GM12878 (cell line): ENCODE data around the gene TBX10. TPM values are rescaled to one million over a fixed set of nuclear protein-coding genes. Genes with fewer than 3 reads are reported as not detected.

Experiments
- ATAC-seq: fragments of 200-7000 bp; cut with Tn5 transposase; 3 replicates; pipeline ENCODE4 v1.9.1; 2020; ENCODE audit warnings: mild to moderate bottlenecking, moderate library complexity
- BruUV-seq: library from RNA; stranded (reverse); fragments of 400-500 nt; replicated peaks from 2 replicates; lab custom pipeline; 2021; lab: Mats Ljungman, UMichigan
- CTCF ChIA-PET: fragments of 300-600 bp; sonication (Branson Sonifier 250); formaldehyde crosslinking; extraction: SDS; loops from one replicate; lab custom pipeline; 2021; ENCODE audit warnings: inconsistent platforms; lab: Yijun Ruan, JAX
- POLR2A ChIA-PET: fragments of 350-600 bp; formaldehyde crosslinking; extraction: SDS; loops from one replicate; lab custom pipeline; 2021; ENCODE audit warnings: inconsistent platforms; lab: Charles Lee
- RAD21 ChIA-PET: fragments of 300-600 bp; sonication (Branson Sonifier 250); formaldehyde crosslinking; loops from one replicate; lab custom pipeline; 2023; ENCODE audit warnings: antibody characterized with exemption; ENCODE audit not compliant: unreplicated experiment; lab: Charles Lee
- SMC1A ChIA-PET: fragments of 300-600 bp; sonication (Branson Sonifier 250); formaldehyde crosslinking; loops from one replicate; lab custom pipeline; 2023; ENCODE audit not compliant: unreplicated experiment, uncharacterized antibody; lab: Charles Lee
- DNase-seq: peaks from one replicate; pipeline ENCODE4 v3.0.0-alpha.2; 2011; ENCODE audit warnings: low read depth, low spot score
- FAIRE-seq: peaks from 3 replicates; lab custom pipeline; 2011; peaks lifted over from hg19 to GRCh38; lab: Jason Lieb, UNC
- H2AFZ ChIP-seq: 2 replicates; pipeline ENCODE4 v1.6.0; 2011; ENCODE audit warnings: low read depth, low read length, control low read depth; ENCODE audit not compliant: control insufficient read depth
- H3K27ac ChIP-seq: 2 replicates; pipeline ENCODE4 v1.5.1; 2011; ENCODE audit warnings: control low read depth; ENCODE audit not compliant: control insufficient read depth, insufficient read depth
- H3K27me3 ChIP-seq, 2 experiments: replicated peaks in 1 of 2; 2 replicates each; pipeline versions ENCODE4 v1.6.0 to v1.6.1; 2011; ENCODE audit warnings: low read length in 1 of 2; ENCODE audit not compliant: control insufficient read depth in 2 of 2, insufficient read depth in 2 of 2
- H3K36me3 ChIP-seq, 2 experiments: 2 replicates each; pipeline ENCODE4 v1.5.1; 2011; ENCODE audit warnings: low read length in 1 of 2; ENCODE audit not compliant: control insufficient read depth in 2 of 2, insufficient read depth in 2 of 2
- H3K4me1 ChIP-seq: 2 replicates; pipeline ENCODE4 v1.6.1; 2011; ENCODE audit warnings: mild to moderate bottlenecking, low read length, moderate library complexity, mixed read lengths; ENCODE audit not compliant: control insufficient read depth, insufficient read depth
- H3K4me2 ChIP-seq: 2 replicates; pipeline ENCODE4 v1.6.0; 2011; ENCODE audit warnings: control low read depth; ENCODE audit not compliant: control insufficient read depth, insufficient read depth
- H3K4me3 ChIP-seq: fragments of 200-600 bp; sonication (generic); 2 replicates; pipeline ENCODE4 v1.5.1; 2016
- H3K79me2 ChIP-seq: 2 replicates; pipeline ENCODE4 v1.6.0; 2011; ENCODE audit warnings: low read length; ENCODE audit not compliant: control insufficient read depth, insufficient read depth
- H3K9ac ChIP-seq: 2 replicates; pipeline ENCODE4 v1.8.0; 2011; ENCODE audit warnings: low read length, control low read depth, mixed read lengths; ENCODE audit not compliant: control insufficient read depth, insufficient read depth
- H3K9me3 ChIP-seq: replicated peaks from 3 replicates; pipeline ENCODE4 v1.5.1; 2011; ENCODE audit warnings: mild to moderate bottlenecking, low read length; ENCODE audit not compliant: control insufficient read depth, insufficient read depth
- H4K20me1 ChIP-seq: 2 replicates; pipeline ENCODE4 v1.6.0; 2011; ENCODE audit not compliant: control insufficient read depth, insufficient read depth
- BRCA1 ChIP-seq: IDR thresholded peaks from 2 replicates; pipeline ENCODE4 v1.6.1; 2011; ENCODE audit warnings: low read depth, low read length, improper control_type of control experiment
- ELK1 ChIP-seq: IDR thresholded peaks from 2 replicates; pipeline ENCODE4 v1.6.1; 2012; ENCODE audit warnings: low read depth, low read length, improper control_type of control experiment
- ETV6 ChIP-seq, 2 experiments: fragments of 450-650 bp in 1 of 2; IDR thresholded peaks in 1 of 2; conservative IDR thresholded peaks in 1 of 2; 2 replicates each; pipeline ENCODE4 v1.6.1; 2014; ENCODE audit warnings: antibody characterized with exemption in 1 of 2, borderline replicate concordance in 1 of 2, low read depth in 1 of 2, mild to moderate bottlenecking in 1 of 2, moderate library complexity in 1 of 2
- EZH2 ChIP-seq: IDR thresholded peaks from 2 replicates; pipeline ENCODE4 v1.6.1; 2012; ENCODE audit warnings: low read depth, mild to moderate bottlenecking, control low read depth, inconsistent platforms, low read length, borderline replicate concordance; ENCODE audit not compliant: control insufficient read depth
- HDAC6 ChIP-seq: fragments of 200-600 bp; sonication (generic); IDR thresholded peaks from one replicate; pipeline ENCODE4 v1.8.0; 2017; ENCODE audit warnings: antibody characterized with exemption; ENCODE audit not compliant: unreplicated experiment
- IRF5 ChIP-seq: fragments of 450-650 bp; IDR thresholded peaks from 2 replicates; pipeline ENCODE4 v1.6.1; 2017; ENCODE audit warnings: borderline replicate concordance
- NFXL1 ChIP-seq: fragments of 450-650 bp; IDR thresholded peaks from 2 replicates; pipeline ENCODE4 v1.6.1; 2017; ENCODE audit warnings: antibody characterized with exemption, mild to moderate bottlenecking, borderline replicate concordance
- PML ChIP-seq: IDR thresholded peaks from 2 replicates; pipeline ENCODE4 v1.6.1; 2012; ENCODE audit warnings: low read length, inconsistent platforms
- POU2F2 ChIP-seq: IDR thresholded peaks from 3 replicates; pipeline ENCODE4 v1.6.1; 2011; ENCODE audit warnings: low read depth, mild to moderate bottlenecking, low read length, borderline replicate concordance
- SKIL ChIP-seq: fragments of 450-650 bp; IDR thresholded peaks from 2 replicates; pipeline ENCODE4 v1.6.1; 2017; ENCODE audit warnings: mild to moderate bottlenecking, low read depth, inconsistent platforms; ENCODE audit not compliant: poor library complexity, severe bottlenecking
- TCF12 ChIP-seq: IDR thresholded peaks from 2 replicates; pipeline ENCODE4 v1.6.1; 2011; ENCODE audit warnings: low read depth, mild to moderate bottlenecking, low read length
- WRNIP1 ChIP-seq: IDR thresholded peaks from 2 replicates; pipeline ENCODE4 v1.6.1; 2011; ENCODE audit warnings: low read depth, low read length, improper control_type of control experiment, borderline replicate concordance
- ZBTB40 ChIP-seq: fragments of 450-650 bp; IDR thresholded peaks from 2 replicates; pipeline ENCODE4 v1.6.1; 2016; ENCODE audit warnings: mild to moderate bottlenecking, moderate library complexity, borderline replicate concordance
- WGBS: methylation state at CpG from one replicate; pipeline ENCODE4 v1.1.6; 2016; ENCODE audit warnings: low lambda C conversion rate; ENCODE audit not compliant: insufficient replicate concordance, insufficient coverage; ENCODE audit errors: missing lambda C conversion rate; 5-methylcytosine and 5-hydroxymethylcytosine counted together
- in situ Hi-C: fragments of 300-500 bp; cut with MboI; formaldehyde crosslinking; loops from 9 replicates; pipeline ENCODE4 v1.14.3; 2018; ENCODE audit warnings: mixed read lengths
- intact Hi-C: fragments of 100-400 bp; cut with micrococcal nuclease; formaldehyde crosslinking; loops from one replicate; pipeline ENCODE4 v1.14.2; 2022; ENCODE audit not compliant: unreplicated experiment
- polyA plus RNA-seq, 11 experiments: library from polyadenylated mRNA; depleted of rRNA in 4 of 11; unstranded in 6 of 11; stranded (reverse) in 5 of 11; fragments of >200 nt; fragmentation: Nextera tagmentation in 4 of 11; fragmentation: Illumina TruSeq in 1 of 11; extraction: Ambion mirVana in 4 of 11; extraction: Trizol in 1 of 11; gene quantifications; 1 replicate in 1 of 11; 2 replicates in 10 of 11; pipeline versions ENCODE4 v1.2.1 to v1.2.3, GENCODE V29; 2011 to 2016; ENCODE audit warnings: inconsistent platforms in 2 of 11, missing spikeins in 2 of 11, low read depth in 1 of 11
- total RNA-seq, 4 experiments: library from RNA; depleted of rRNA in 3 of 4; stranded (reverse); fragments of >200 nt in 3 of 4; fragmentation: Illumina TruSeq in 1 of 4; extraction: Trizol in 1 of 4; gene quantifications; 2 replicates each; pipeline versions ENCODE4 v1.2.1 to v1.2.3, GENCODE V29; 2013 to 2021

The TBX10 gene
- total and polyA plus RNA-seq, 10 of the 15 experiments (the other 5 are each of a cell fraction or from before 2014, with no cell fraction given), result 0.10 to 0.44 (median 0.20) TPM; not detected in 4

GRCh38 chr11:67670316-67671210 lies 31.0 kb upstream of the TBX10 start:
- Histone ChIP-seq H3K79me2 (no peaks in the 10 kb centered on the region), H3K27ac (no peak overlapping the region), H3K9me3 (no peaks in the 10 kb centered on the region; the same call in 2 of the 3 replicates), H3K4me1 (peaks cover 9% of the 10 kb centered on the region; the same call in 1 of the 2 replicates), H2AFZ (no peak overlapping the region), H3K27me3 (peaks cover 0 to 6% of the 10 kb centered on the region in 2 experiments; a peak in 2 of 4 replicates), H3K36me3 (no peaks in the 10 kb centered on the region), H4K20me1 (no peaks in the 10 kb centered on the region), H3K4me3 (no peak overlapping the region), H3K4me2 (no peak overlapping the region), H3K9ac (no peak overlapping the region)
- ChIA-PET POLR2A (no interaction called here), CTCF (interaction anchor here (0.6 kb wide), 1 partner anchor 90 kb away, joined by 3 read pairs; no protein-coding TSS in a partner anchor), SMC1A (no interaction called here), RAD21 (no interaction called here)
- WGBS, result 59% methylated on average over 23 of the region's 23 CpGs
- in situ Hi-C loops, result no loop called here
- DNase-seq (no peak), ATAC-seq (no peak), FAIRE-seq (no peak)
- no TSS peak for BruUV-seq
- intact Hi-C loops, result no loop called here
- TF ChIP-seq IRF5, result no peak
- TF ChIP-seq ELK1, result no peak
- TF ChIP-seq SKIL, result no peak
- no peak for TF ChIP-seq TCF12
- TF ChIP-seq WRNIP1, result no peak
- no peak for TF ChIP-seq HDAC6
- no peak for TF ChIP-seq PML
- no peak for TF ChIP-seq BRCA1
- no peak for TF ChIP-seq EZH2
- TF ChIP-seq ZBTB40, result no peak
- no peak for TF ChIP-seq NFXL1
- no peak for TF ChIP-seq ETV6 (conservative IDR thresholded peaks at IDR 0.05 in 1 of 2, IDR thresholded peaks at IDR 0.05 in 1 of 2; ENCODE audit: borderline replicate concordance in 1 of 2, low read depth in 1 of 2)
- TF ChIP-seq POU2F2, result no peak
